NK-92 treated with Interleukin-12 subunit alpha and Interleukin-12 subunit beta, amount 100 ng/mL, for 24 hours (cell line): ENCODE measurements around the gene NAP1L5.

Experiments
- DNase-seq: peaks from one replicate; lab custom pipeline; 2025; lab: John Stamatoyannopoulos, UW

NAP1L5 gene

DNA sequence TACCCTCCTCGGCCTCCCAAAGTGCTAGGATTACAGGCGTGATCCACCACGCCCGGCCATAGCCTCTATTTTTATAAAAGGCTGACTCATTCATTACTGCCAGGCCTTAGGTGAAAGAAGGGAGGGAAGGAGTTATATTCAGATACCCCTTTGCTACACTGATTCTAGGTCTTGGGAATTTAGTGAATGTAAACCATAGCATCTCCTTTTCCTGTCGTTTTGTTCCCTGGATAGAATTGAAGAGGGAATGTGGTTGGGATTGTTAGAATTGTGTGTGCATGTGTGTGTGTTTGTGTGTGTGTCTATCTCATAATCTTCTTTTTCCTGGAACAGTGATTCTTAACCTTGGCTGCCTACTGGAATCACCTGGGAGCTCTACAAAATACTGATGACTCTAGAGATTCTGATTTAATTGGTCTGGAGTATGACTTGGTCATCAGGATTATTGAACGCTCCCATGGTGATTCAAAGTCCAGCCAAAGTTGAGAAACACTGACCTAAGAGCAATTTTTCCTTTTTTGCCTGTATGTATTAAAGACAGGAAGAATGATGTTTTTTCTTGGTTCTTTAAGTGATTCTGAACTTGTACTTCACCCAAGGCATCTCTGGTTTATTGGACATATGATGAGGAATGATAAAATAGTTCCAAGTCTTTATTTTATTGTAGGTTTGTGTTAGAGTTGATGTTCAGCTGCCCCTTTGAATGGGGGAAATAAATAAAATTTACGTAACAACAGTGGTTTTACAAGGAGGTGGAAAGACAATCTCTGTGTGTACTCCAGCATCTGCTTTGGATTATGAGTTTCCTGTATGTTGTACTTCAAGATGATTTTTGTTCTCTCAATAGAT is 37.0 kb downstream of the NAP1L5 start:
- no peak for DNase-seq

DNA sequence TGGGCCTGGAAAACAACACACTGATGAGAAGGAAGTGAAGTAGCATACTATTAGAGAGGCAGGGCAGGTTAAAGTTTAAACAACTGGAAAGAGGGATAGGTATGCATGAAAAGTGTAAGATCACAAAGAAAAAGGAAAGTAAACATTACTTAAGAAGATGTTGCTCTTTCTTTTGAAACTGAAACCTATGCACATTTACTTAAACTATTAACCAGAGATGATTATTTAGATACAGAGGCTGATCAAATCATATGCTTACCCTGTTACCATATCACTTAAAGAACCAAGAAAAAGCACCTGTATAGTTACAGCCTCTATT is 37.8 kb downstream of the NAP1L5 start:
- no peak for DNase-seq

- no peak for DNase-seq
Observed at GRCh38 chr4:88659055-88659889, 38.4 kb downstream of the NAP1L5 start.

- no peak for DNase-seq
Observed at GRCh38 chr4:88655226-88655625, 42.4 kb downstream of the NAP1L5 start.

- no peak for DNase-seq
Observed at GRCh38 chr4:88653371-88653946, 44.2 kb downstream of the NAP1L5 start.

GRCh38 chr4:88649716-88650115 is 47.9 kb downstream of the NAP1L5 start:
- DNase-seq, result no peak

DNA sequence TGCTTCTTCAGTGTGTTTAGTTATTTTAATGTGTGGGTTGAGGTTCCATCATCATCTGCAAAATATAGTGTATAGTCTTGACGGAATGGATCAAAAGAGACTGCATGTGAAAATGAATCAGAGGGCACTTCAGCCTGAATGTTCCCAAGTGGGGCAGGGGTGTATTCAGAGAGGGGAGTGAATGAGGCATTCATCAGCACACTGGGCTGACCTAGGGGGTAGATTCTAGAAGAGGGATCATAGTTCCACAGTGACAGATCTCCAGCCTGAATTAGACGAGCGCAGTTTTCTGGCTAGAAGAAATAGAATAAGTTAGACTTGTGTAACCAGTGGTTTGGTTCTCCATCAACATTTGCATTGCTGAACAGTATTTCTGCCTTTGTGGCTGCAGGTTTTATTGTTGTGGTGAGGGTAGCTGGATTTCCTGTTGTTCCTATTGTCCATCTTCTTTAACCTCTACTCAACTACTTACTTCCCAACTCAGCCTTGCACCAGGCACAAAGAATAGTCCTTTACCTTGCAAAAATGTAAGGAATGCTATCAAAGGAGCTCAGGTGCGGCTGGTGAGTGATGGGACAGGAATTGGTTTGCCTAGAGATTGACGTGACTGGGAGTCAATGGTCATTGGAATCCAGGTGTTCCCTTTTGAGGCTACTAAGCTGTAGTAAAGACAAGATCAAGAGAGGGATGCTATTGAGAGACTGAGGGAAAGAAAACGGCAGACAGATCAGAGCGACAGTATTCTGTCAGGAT is 50.9 kb downstream of the NAP1L5 start:
- no peak for DNase-seq

- DNase-seq, result no peak
Observed at GRCh38 chr4:88645994-88646393, 51.6 kb downstream of the NAP1L5 start.
